Glutamatergic neuron (in vitro differentiated cells): ENCODE data around the gene EEPD1. TPM values are rescaled to one million over a fixed set of nuclear protein-coding genes. Genes with fewer than 3 reads are reported as not detected.
A peak's percentile ranks its signal among the peaks of the same experiment; 100 is the strongest.

ENCODE experiments used
- DNase-seq: peaks from one replicate; pipeline ENCODE4 v3.0.0; 2022
- H3K27ac Mint-ChIP-seq: one replicate; pipeline ENCODE4 v1.8.0; 2020; ENCODE audit warnings: mild to moderate bottlenecking, mixed read lengths, inconsistent platforms; ENCODE audit not compliant: unreplicated experiment
- H3K27me3 Mint-ChIP-seq: one replicate; pipeline ENCODE4 v1.8.0; 2020; ENCODE audit warnings: mild to moderate bottlenecking, moderate library complexity, mixed read lengths, inconsistent platforms; ENCODE audit not compliant: unreplicated experiment
- H3K36me3 Mint-ChIP-seq: one replicate; pipeline ENCODE4 v1.8.0; 2020; ENCODE audit warnings: mild to moderate bottlenecking, mixed read lengths, inconsistent platforms; ENCODE audit not compliant: unreplicated experiment
- H3K4me1 Mint-ChIP-seq: one replicate; pipeline ENCODE4 v1.8.0; 2020; ENCODE audit warnings: mild to moderate bottlenecking, low read depth, mixed read lengths, inconsistent platforms; ENCODE audit not compliant: unreplicated experiment
- H3K4me3 Mint-ChIP-seq: one replicate; pipeline ENCODE4 v1.8.0; 2020; ENCODE audit warnings: mild to moderate bottlenecking, mixed read lengths, inconsistent platforms; ENCODE audit not compliant: unreplicated experiment
- H3K9me3 Mint-ChIP-seq: one replicate; pipeline ENCODE4 v1.8.0; 2020; ENCODE audit warnings: mild to moderate bottlenecking, moderate library complexity, mixed read lengths, inconsistent platforms; ENCODE audit not compliant: unreplicated experiment
- total RNA-seq: library from RNA; stranded (reverse); fragmentation: NEBNext Ultra II Directional; extraction: Animal tissue kit (Norgen Biotek cat#: 25700); gene quantifications from one replicate; pipeline ENCODE4 v1.2.1, GENCODE V29; 2021; ENCODE audit not compliant: unreplicated experiment
- TF ChIP-seq, protein P1 (sequence below): fragments of 200-600 bp; sonication (generic); IDR thresholded peaks from one replicate; pipeline ENCODE4 v1.5.0; 2021; ENCODE audit not compliant: partially characterized antibody, unreplicated experiment

EEPD1 gene
- total RNA-seq, 1 donor from 2014 or later: 63.9 TPM

DNA sequence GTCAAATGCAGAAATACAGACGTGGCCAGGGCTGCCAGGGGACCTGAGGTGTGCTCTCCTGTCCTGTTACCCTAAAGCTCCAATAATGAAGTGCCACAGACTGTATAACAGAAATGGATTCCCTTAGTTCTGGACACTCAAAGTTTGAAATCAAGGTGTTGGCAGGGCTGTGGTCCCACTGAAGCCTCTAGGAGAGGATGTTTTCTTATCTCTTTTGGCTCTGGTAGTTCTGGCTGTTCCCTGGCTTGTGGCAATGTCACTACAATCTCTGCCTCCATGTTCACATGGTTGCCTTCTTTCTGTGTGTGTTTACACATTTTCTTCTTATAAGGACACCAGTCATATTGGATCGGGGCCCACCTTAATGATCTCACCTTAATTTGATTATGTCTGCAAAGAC, 15.3 kb upstream of the EEPD1 start:
- TF ChIP-seq, protein P1, sequence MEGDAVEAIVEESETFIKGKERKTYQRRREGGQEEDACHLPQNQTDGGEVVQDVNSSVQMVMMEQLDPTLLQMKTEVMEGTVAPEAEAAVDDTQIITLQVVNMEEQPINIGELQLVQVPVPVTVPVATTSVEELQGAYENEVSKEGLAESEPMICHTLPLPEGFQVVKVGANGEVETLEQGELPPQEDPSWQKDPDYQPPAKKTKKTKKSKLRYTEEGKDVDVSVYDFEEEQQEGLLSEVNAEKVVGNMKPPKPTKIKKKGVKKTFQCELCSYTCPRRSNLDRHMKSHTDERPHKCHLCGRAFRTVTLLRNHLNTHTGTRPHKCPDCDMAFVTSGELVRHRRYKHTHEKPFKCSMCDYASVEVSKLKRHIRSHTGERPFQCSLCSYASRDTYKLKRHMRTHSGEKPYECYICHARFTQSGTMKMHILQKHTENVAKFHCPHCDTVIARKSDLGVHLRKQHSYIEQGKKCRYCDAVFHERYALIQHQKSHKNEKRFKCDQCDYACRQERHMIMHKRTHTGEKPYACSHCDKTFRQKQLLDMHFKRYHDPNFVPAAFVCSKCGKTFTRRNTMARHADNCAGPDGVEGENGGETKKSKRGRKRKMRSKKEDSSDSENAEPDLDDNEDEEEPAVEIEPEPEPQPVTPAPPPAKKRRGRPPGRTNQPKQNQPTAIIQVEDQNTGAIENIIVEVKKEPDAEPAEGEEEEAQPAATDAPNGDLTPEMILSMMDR: no peak
- Mint-ChIP-seq H3K4me3 (peak overlapping the region; percentile 45), H3K27ac (peak overlapping the region; percentile 97), H3K36me3 (no peaks in the 10 kb centered on the region), H3K27me3 (peaks cover 8% of the 10 kb centered on the region), H3K9me3 (peaks cover 12% of the 10 kb centered on the region), H3K4me1 (peaks cover 38% of the 10 kb centered on the region)
- no peak for DNase-seq

DNA sequence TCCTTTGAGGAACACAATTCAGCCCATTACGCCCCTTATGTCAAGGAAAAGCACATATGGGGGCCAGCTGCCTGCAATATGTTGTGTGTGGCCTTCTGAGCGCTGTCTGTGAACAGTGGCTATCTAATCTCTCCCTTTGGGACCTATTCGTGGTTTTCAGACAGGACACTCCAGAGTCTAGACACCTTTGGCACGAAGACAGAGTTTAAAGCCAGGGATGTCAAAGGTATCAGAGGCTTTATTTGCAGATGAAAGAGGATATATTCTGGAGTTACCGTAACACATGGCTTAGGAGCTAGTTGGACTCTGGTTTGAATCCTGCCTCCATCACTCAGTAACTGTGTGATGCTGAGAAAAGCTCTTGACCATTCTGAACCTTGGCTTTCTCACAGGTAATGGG, 14.8 kb upstream of the EEPD1 start:
- peaks cover 12% of the 10 kb centered on the region for H3K9me3 Mint-ChIP-seq
- TF ChIP-seq, protein P1: no peak
- no peaks in the 10 kb centered on the region for H3K36me3 Mint-ChIP-seq
- peaks cover 38% of the 10 kb centered on the region for H3K4me1 Mint-ChIP-seq
- DNase-seq: peak; percentile 67
- H3K27me3 Mint-ChIP-seq: peaks cover 8% of the 10 kb centered on the region
- peak overlapping the region; percentile 97 for H3K27ac Mint-ChIP-seq
- peak overlapping the region; percentile 45 for H3K4me3 Mint-ChIP-seq

DNA sequence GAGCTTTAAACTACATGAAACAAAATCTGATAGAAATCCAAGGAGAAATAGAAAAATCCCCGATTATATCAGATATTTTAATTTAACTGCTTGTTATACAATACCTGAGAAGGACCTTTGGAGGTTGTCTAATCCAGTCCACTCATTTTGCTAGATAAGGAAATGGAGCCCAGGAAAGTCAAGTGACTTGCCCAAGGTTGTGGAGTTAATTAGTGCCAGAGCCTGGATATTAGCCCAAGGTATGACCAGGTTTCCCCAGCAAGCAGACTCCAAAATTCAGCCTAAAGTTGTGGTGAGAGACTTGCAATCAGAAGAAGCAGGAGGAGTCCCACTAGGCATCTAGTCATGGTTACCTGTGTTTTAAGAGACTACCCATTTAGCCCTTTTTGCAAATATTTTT, 11.7 kb upstream of the EEPD1 start:
- Mint-ChIP-seq H3K9me3 (peaks cover 12% of the 10 kb centered on the region), H3K36me3 (no peaks in the 10 kb centered on the region), H3K27ac (no peak overlapping the region), H3K4me3 (no peak overlapping the region), H3K4me1 (peaks cover 35% of the 10 kb centered on the region), H3K27me3 (peaks cover 8% of the 10 kb centered on the region)
- TF ChIP-seq, protein P1: no peak
- no peak for DNase-seq

DNA sequence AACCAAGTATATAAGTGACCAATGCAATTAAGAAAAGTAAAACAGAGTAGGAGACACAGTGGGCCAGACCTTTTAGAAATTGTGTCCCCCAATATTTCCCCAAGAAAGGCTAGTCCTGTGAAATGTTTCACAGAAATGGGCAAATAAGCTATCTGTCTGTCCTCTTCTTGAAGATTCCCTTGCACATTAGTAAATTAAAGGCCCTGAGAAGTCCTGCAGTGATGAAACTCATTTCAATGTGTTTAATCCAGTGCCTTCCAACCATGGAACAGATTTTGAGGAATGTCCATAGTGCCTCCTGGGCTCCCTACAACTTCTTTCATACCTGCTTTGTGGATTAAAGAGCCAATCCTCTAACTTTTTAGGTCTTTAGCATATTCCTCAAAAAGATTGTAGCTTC, 11.2 kb upstream of the EEPD1 start:
- TF ChIP-seq, protein P1: no peak
- Mint-ChIP-seq H3K4me3 (no peak overlapping the region), H3K4me1 (peaks cover 30% of the 10 kb centered on the region), H3K27ac (no peak overlapping the region), H3K9me3 (peaks cover 12% of the 10 kb centered on the region), H3K27me3 (peaks cover 8% of the 10 kb centered on the region), H3K36me3 (no peaks in the 10 kb centered on the region)
- no peak for DNase-seq

DNA sequence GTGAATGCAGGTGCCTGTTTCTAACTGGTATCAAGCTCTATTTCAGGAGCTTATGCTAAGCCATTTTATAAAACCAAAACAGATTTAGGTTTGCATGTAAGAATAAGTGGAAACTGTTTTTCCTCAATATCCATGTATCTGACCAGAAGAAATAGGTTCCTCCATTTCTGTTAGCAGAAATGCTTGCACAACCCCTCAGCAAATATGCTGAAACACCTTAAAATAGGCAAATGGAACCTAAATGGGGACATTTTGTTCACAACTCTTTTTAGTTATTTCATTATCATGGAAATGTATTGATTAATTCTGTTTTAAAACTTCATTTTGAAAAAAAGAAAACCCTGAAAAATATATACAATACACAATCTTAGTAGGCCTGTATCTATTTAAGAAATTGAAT, 8.9 kb upstream of the EEPD1 start:
- peaks cover 6% of the 10 kb centered on the region for H3K36me3 Mint-ChIP-seq

More for the DNA sequence above, 8.9 kb upstream of the EEPD1 start:
- Mint-ChIP-seq H3K27me3 (no peaks in the 10 kb centered on the region), H3K9me3 (no peaks in the 10 kb centered on the region), H3K4me3 (no peak overlapping the region), H3K4me1 (peaks cover 10% of the 10 kb centered on the region), H3K27ac (no peak overlapping the region)
- no peak for DNase-seq
- TF ChIP-seq, protein P1: no peak
